HepG2 (cell line): ENCODE results near the gene PMVK. TPM values are rescaled to one million over a fixed set of nuclear protein-coding genes. Genes with fewer than 3 reads are reported as not detected.
A peak's percentile ranks its signal among the peaks of the same experiment; 100 is the strongest.

Experiments
- NFKB2 ChIP-seq: sonication (generic); formaldehyde crosslinking; IDR thresholded peaks from 2 replicates; pipeline ENCODE4 v1.4.0; 2020; ENCODE audit warnings: missing genetic modification reagents, borderline replicate concordance
- POLR2AphosphoS5 ChIP-seq: IDR thresholded peaks from 2 replicates; pipeline ENCODE4 v1.6.1; 2012; ENCODE audit warnings: low read depth, low read length
- SMC3 ChIP-seq: IDR thresholded peaks from 2 replicates; pipeline ENCODE4 v1.6.1; 2011; ENCODE audit warnings: low read length, improper control_type of control experiment
- THAP11 ChIP-seq: IDR thresholded peaks from 2 replicates; pipeline ENCODE4 v1.6.1; 2016; ENCODE audit warnings: missing biosample characterization, missing genetic modification reagents
- ZBTB34 ChIP-seq: sonication (generic); formaldehyde crosslinking; IDR thresholded peaks from 2 replicates; pipeline ENCODE4 v1.8.0; 2022; ENCODE audit warnings: mild to moderate bottlenecking, missing genetic modification reagents
- ZFP82 ChIP-seq: sonication (generic); formaldehyde crosslinking; IDR thresholded peaks from 2 replicates; pipeline ENCODE4 v1.5.1; 2020; ENCODE audit warnings: mild to moderate bottlenecking, missing genetic modification reagents, borderline replicate concordance
- ZNF530 ChIP-seq: sonication (generic); formaldehyde crosslinking; IDR thresholded peaks from 2 replicates; pipeline ENCODE4 v1.5.0; 2020; ENCODE audit warnings: low read depth, mild to moderate bottlenecking, missing genetic modification reagents
- ZNF850 ChIP-seq: sonication (generic); formaldehyde crosslinking; conservative IDR thresholded peaks from 2 replicates; pipeline ENCODE4 v1.9.0; 2021; ENCODE audit warnings: mild to moderate bottlenecking, missing genetic modification reagents
- polyA plus RNA-seq, 8 experiments: library from polyadenylated mRNA; depleted of rRNA in 3 of 8; stranded (reverse) in 7 of 8; unstranded in 1 of 8; fragments of >200 nt; fragmentation: Illumina TruSeq in 4 of 8; extraction: Trizol in 4 of 8; gene quantifications; 2 replicates each; pipeline versions ENCODE4 v1.2.1 to v1.2.3, GENCODE V29; 2011 to 2016; ENCODE audit warnings: low read depth in 4 of 8, missing spikeins in 1 of 8, mixed read lengths in 1 of 8; ENCODE audit not compliant: insufficient read depth in 1 of 8
- total RNA-seq, 5 experiments: library from RNA; depleted of rRNA; stranded (reverse); fragments of >200 nt; fragmentation: Illumina TruSeq; extraction: Trizol; gene quantifications; 2 replicates each; pipeline ENCODE4 v1.2.3, GENCODE V29; 2016; ENCODE audit warnings: low read depth in 1 of 5
- TF ChIP-seq, protein P1 (sequence below): IDR thresholded peaks from 2 replicates; pipeline ENCODE4 v1.6.1; 2012; ENCODE audit warnings: low read length, improper control_type of control experiment
- TF ChIP-seq, protein P2 (sequence below): sonication (generic); formaldehyde crosslinking; IDR thresholded peaks from 2 replicates; pipeline ENCODE4 v1.8.0; 2022; ENCODE audit warnings: mild to moderate bottlenecking, missing genetic modification reagents, moderate library complexity
- TF ChIP-seq, protein P3 (sequence below): sonication (generic); formaldehyde crosslinking; IDR thresholded peaks from 2 replicates; pipeline ENCODE4 v1.4.0; 2020; ENCODE audit warnings: mild to moderate bottlenecking, low read depth, missing genetic modification reagents
- TF ChIP-seq, protein P4 (sequence below): sonication (generic); formaldehyde crosslinking; IDR thresholded peaks from 2 replicates; pipeline ENCODE4 v1.9.0; 2021; ENCODE audit warnings: missing genetic modification reagents, mild to moderate bottlenecking, borderline replicate concordance
- TF ChIP-seq, protein P5 (sequence below): sonication (generic); formaldehyde crosslinking; IDR thresholded peaks from 2 replicates; pipeline ENCODE4 v1.4.0; 2020; ENCODE audit warnings: mild to moderate bottlenecking, missing genetic modification reagents

Gene PMVK
- total and polyA plus RNA-seq, 2 of the 13 experiments (the other 11 are each of a cell fraction or from before 2014, with no cell fraction given): 3.9 to 12.6 TPM

GRCh38 chr1:154944401-154945159 is 8.1 kb upstream of the PMVK start (continued):
- TF ChIP-seq, protein P1, sequence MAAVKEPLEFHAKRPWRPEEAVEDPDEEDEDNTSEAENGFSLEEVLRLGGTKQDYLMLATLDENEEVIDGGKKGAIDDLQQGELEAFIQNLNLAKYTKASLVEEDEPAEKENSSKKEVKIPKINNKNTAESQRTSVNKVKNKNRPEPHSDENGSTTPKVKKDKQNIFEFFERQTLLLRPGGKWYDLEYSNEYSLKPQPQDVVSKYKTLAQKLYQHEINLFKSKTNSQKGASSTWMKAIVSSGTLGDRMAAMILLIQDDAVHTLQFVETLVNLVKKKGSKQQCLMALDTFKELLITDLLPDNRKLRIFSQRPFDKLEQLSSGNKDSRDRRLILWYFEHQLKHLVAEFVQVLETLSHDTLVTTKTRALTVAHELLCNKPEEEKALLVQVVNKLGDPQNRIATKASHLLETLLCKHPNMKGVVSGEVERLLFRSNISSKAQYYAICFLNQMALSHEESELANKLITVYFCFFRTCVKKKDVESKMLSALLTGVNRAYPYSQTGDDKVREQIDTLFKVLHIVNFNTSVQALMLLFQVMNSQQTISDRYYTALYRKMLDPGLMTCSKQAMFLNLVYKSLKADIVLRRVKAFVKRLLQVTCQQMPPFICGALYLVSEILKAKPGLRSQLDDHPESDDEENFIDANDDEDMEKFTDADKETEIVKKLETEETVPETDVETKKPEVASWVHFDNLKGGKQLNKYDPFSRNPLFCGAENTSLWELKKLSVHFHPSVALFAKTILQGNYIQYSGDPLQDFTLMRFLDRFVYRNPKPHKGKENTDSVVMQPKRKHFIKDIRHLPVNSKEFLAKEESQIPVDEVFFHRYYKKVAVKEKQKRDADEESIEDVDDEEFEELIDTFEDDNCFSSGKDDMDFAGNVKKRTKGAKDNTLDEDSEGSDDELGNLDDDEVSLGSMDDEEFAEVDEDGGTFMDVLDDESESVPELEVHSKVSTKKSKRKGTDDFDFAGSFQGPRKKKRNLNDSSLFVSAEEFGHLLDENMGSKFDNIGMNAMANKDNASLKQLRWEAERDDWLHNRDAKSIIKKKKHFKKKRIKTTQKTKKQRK: no peak
- TF ChIP-seq ZNF850 (CRISPR knock-in tag) (0 out of 2 replicates have a peak, but pooled peaks have one; percentile 25), ZNF530 (CRISPR knock-in tag) (no peak), ZBTB34 (peak; percentile 89), THAP11 (CRISPR knock-in tag) (peak; percentile 51; the same call in 1 of the 2 replicates), SMC3 (no peak), NFKB2 (CRISPR knock-in tag) (peak; percentile 66; the same call in 1 of the 2 replicates), ZFP82 (CRISPR knock-in tag) (no peak), POLR2AphosphoS5 (no peak; the same call in 1 of the 2 replicates)
- TF ChIP-seq, protein P2, sequence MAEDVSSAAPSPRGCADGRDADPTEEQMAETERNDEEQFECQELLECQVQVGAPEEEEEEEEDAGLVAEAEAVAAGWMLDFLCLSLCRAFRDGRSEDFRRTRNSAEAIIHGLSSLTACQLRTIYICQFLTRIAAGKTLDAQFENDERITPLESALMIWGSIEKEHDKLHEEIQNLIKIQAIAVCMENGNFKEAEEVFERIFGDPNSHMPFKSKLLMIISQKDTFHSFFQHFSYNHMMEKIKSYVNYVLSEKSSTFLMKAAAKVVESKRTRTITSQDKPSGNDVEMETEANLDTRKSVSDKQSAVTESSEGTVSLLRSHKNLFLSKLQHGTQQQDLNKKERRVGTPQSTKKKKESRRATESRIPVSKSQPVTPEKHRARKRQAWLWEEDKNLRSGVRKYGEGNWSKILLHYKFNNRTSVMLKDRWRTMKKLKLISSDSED (CRISPR knock-in tag): no peak
- TF ChIP-seq, protein P3, sequence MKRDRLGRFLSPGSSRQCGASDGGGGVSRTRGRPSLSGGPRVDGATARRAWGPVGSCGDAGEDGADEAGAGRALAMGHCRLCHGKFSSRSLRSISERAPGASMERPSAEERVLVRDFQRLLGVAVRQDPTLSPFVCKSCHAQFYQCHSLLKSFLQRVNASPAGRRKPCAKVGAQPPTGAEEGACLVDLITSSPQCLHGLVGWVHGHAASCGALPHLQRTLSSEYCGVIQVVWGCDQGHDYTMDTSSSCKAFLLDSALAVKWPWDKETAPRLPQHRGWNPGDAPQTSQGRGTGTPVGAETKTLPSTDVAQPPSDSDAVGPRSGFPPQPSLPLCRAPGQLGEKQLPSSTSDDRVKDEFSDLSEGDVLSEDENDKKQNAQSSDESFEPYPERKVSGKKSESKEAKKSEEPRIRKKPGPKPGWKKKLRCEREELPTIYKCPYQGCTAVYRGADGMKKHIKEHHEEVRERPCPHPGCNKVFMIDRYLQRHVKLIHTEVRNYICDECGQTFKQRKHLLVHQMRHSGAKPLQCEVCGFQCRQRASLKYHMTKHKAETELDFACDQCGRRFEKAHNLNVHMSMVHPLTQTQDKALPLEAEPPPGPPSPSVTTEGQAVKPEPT (CRISPR knock-in tag): no peak
- TF ChIP-seq, protein P4, sequence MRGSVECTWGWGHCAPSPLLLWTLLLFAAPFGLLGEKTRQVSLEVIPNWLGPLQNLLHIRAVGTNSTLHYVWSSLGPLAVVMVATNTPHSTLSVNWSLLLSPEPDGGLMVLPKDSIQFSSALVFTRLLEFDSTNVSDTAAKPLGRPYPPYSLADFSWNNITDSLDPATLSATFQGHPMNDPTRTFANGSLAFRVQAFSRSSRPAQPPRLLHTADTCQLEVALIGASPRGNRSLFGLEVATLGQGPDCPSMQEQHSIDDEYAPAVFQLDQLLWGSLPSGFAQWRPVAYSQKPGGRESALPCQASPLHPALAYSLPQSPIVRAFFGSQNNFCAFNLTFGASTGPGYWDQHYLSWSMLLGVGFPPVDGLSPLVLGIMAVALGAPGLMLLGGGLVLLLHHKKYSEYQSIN: no peak
- TF ChIP-seq, protein P5, sequence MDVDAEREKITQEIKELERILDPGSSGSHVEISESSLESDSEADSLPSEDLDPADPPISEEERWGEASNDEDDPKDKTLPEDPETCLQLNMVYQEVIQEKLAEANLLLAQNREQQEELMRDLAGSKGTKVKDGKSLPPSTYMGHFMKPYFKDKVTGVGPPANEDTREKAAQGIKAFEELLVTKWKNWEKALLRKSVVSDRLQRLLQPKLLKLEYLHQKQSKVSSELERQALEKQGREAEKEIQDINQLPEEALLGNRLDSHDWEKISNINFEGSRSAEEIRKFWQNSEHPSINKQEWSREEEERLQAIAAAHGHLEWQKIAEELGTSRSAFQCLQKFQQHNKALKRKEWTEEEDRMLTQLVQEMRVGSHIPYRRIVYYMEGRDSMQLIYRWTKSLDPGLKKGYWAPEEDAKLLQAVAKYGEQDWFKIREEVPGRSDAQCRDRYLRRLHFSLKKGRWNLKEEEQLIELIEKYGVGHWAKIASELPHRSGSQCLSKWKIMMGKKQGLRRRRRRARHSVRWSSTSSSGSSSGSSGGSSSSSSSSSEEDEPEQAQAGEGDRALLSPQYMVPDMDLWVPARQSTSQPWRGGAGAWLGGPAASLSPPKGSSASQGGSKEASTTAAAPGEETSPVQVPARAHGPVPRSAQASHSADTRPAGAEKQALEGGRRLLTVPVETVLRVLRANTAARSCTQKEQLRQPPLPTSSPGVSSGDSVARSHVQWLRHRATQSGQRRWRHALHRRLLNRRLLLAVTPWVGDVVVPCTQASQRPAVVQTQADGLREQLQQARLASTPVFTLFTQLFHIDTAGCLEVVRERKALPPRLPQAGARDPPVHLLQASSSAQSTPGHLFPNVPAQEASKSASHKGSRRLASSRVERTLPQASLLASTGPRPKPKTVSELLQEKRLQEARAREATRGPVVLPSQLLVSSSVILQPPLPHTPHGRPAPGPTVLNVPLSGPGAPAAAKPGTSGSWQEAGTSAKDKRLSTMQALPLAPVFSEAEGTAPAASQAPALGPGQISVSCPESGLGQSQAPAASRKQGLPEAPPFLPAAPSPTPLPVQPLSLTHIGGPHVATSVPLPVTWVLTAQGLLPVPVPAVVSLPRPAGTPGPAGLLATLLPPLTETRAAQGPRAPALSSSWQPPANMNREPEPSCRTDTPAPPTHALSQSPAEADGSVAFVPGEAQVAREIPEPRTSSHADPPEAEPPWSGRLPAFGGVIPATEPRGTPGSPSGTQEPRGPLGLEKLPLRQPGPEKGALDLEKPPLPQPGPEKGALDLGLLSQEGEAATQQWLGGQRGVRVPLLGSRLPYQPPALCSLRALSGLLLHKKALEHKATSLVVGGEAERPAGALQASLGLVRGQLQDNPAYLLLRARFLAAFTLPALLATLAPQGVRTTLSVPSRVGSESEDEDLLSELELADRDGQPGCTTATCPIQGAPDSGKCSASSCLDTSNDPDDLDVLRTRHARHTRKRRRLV (CRISPR knock-in tag): peak; percentile 94
